Inferior parietal cortex (tissue), 1 donor: ENCODE measurements around the gene SMLR1.

ENCODE experiments used
- DNase-seq: peaks from one replicate; pipeline ENCODE4 v3.0.0-alpha.2; 2016; ENCODE audit errors: extremely low spot score

SMLR1 gene

GRCh38 chr6:130851026-130851425 lies 23.8 kb downstream of the SMLR1 start:
- DNase-seq = no peak

DNA sequence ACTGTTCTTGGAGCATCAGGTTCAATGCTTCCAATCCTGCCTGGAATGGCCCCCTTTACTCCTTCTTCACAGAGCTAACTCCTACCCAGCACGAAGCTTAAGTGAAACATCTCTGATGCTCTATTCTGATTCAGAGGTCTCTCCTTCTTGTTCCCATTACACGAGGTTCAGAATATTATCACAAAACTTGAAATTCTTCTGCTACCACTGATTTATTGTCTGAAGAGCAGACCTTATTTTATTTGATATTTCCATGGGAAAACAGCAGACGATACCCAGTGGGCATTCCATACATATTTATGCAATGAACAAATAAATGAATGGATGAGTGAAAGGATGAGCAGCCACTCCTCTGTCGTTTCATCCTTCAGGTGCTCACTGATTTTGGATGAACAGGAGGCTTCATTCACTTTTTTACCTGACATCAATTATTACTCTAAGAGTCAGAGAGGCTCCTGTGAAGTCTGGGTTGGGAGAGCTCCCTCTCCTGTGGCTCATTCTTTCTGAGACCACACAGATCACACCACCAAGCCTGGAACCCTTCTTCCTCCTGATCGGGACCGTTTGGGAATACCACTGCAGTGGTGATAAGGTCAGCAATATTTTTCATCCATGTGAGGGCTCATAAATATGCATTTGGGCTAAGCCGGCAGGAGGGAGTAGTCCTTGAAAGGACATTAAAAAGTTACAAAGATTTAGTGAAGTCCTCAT lies 25.8 kb downstream of the SMLR1 start:
- no peak for DNase-seq

GRCh38 chr6:130853555-130854183 lies 26.5 kb downstream of the SMLR1 start:
- no peak for DNase-seq

DNA sequence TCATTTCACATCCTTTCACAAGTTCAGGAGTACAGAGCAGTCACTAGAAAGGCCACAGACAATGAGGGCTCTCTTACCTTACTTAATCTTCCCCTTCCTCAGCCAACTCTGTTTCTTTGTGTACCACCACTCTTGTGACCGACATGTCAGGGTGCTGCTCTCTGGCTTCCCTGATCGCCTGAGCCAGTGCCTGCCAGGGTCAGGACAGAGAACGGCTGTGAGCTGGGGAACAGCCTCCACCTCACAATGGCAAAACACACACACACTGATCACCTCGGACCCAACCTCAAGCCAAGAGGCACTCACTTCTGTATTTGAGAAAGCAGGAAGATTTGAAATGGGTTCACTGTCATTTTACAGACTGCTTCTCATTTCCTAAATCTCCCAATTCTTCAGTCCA lies 30.8 kb downstream of the SMLR1 start:
- DNase-seq = no peak

DNA sequence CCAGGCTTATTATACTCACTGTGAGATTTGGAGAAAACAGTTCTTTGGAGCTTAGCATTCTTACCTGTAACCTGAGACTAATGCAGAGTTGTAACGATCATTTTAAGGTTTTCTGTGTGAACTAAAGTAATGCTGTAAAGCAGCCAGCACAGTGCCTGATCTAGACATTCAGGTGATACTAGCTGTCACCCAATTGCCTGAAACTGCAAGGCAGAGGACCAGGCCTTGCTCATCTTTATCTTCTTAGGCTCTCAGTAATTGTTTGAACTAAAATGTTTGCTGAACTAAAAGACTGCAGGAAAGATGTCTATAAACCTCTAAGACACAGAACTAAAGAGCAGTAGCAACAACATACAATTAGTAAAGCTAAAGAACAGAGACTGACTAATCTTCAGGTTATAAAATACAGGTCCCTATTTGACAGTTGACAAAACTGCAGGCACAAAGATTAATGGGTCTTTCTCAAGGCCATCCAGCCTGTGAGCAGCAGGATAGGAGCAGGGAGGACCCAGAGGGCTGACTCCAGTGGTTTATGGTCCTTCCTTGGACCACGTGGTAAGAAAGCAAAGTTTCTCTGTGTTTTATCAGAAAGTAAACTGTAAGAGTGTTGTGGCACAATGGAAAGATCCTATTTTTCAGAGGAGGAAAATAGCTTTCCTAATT lies 31.4 kb downstream of the SMLR1 start:
- no peak for DNase-seq

GRCh38 chr6:130859161-130859867 lies 32.1 kb downstream of the SMLR1 start:
- no peak for DNase-seq

GRCh38 chr6:130862370-130862769 lies 35.2 kb downstream of the SMLR1 start:
- no peak for DNase-seq

- DNase-seq = no peak
Observed at GRCh38 chr6:130863415-130864230, 36.4 kb downstream of the SMLR1 start.

GRCh38 chr6:130864344-130864743 lies 37.1 kb downstream of the SMLR1 start:
- no peak for DNase-seq

DNA sequence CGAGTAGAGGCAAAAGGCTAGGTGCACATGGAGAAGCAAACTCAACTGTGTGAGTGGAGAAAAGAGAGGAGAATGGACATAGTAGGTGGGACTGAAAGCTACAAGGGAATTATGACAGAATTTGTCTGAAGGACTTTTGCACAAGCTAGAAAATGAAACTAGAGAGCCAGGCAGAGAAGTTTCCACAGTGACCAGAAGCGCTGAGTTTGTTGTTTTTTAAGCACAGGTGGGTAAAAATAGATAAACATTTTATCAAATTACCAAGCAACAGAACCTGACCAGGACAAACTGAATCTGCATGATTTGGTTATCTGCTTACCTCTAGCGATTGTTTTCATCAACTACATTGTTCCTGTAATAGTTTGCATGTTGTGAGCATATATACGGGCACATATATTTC lies 38.6 kb downstream of the SMLR1 start:
- no peak for DNase-seq

DNA sequence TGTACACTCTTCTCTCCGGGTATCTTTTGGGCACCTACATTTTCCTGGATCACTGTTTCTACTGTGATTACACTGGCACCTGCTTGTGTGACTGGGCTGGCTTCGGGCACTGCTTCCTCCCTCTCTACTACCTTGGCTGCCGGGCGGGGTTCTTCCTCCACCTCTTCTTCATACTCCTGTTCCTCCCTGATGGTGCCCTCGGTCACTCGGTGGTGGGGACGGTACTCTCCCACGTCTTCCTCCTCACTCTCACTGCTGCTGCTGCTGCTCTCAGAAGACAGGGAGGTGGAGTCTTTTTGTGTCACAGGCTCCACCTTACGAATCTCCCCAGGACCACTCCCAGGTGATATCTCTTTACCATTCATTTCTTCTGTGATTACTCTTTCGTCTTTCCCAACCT lies 42.5 kb downstream of the SMLR1 start:
- no peak for DNase-seq

GRCh38 chr6:130870179-130870880 lies 43.1 kb downstream of the SMLR1 start:
- no peak for DNase-seq

GRCh38 chr6:130872250-130873095 lies 45.3 kb downstream of the SMLR1 start:
- peak; percentile 87 for DNase-seq

DNA sequence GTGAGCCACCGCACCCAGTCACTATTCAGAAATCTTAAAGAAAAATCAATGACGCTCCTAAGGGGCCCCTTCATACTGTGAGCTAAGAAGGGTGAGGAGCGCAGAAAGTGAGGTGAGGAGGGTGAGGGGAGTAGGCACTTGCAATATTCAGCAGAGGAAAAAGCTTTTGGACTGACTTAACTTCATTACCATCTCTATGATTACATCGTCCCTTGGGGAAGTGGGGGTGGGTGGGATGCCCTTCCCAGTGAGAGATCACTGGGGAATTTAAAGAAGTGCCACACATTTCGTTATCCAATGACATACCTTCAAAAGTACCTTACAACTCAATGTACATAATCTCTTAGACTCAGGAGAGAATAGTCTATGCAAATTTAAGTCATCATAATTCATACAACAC lies 46.5 kb downstream of the SMLR1 start:
- no peak for DNase-seq

GRCh38 chr6:130879826-130880225 lies 52.6 kb downstream of the SMLR1 start:
- no peak for DNase-seq

DNA sequence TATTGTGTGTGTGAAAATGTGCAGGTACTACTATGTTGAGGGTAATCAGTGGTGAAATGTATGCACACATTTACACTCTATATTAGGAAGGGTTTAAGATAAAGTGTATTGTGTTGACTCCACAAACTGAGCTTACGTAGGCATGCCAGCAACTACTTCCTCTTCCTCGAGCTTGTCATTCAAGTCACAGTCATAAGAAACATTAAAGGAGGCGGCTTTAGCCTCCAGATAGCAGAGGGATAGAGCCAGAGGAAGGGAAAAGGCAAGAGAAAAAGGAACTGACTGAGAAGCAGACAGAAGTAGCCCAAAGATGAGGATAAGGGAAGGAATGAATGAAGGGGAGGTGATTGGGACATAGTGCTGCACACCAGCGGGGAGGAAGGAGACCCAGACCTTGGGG lies 55.2 kb downstream of the SMLR1 start:
- no peak for DNase-seq

GRCh38 chr6:130885392-130886192 lies 58.4 kb downstream of the SMLR1 start:
- DNase-seq = peak; percentile 95
